Natural killer cell (primary cell): Measurements from ENCODE around the gene IL10. TPM values are rescaled to one million over a fixed set of nuclear protein-coding genes. Genes with fewer than 3 reads are reported as not detected.

Experiments used
- ATAC-seq, 3 donors: fragments of 150-1000 bp in 2 of 3; fragments of 200-7000 bp in 1 of 3; cut with Tn5 transposase; 1 replicate in 1 of 3; 2 replicates in 2 of 3; pipeline ENCODE4 v1.10.0; 2021; ENCODE audit warnings: mild to moderate bottlenecking in 2 of 3, moderate library complexity in 2 of 3
- DNase-seq, 2 donors: peaks; one replicate each; pipeline versions ENCODE4 v3.0.0 to v3.0.0-alpha.2; 2013 to 2021; ENCODE audit warnings: mixed read lengths in 1 of 2
- H3K27ac ChIP-seq: one replicate; pipeline ENCODE4 v1.5.1; 2013; ENCODE audit warnings: mild to moderate bottlenecking, low read length
- H3K27me3 ChIP-seq: one replicate; pipeline ENCODE4 v1.6.1; 2013; ENCODE audit warnings: low read length; ENCODE audit not compliant: control insufficient read depth, insufficient read depth
- H3K36me3 ChIP-seq: one replicate; pipeline ENCODE4 v1.6.1; 2013; ENCODE audit warnings: low read length; ENCODE audit not compliant: control insufficient read depth, insufficient read depth
- H3K4me1 ChIP-seq: one replicate; pipeline ENCODE4 v1.6.1; 2013; ENCODE audit warnings: low read length; ENCODE audit not compliant: control insufficient read depth, insufficient read depth
- H3K4me3 ChIP-seq: one replicate; pipeline ENCODE4 v1.5.1; 2013; ENCODE audit warnings: low read length
- H3K9me3 ChIP-seq: one replicate; pipeline ENCODE4 v1.6.1; 2013; ENCODE audit warnings: low read length; ENCODE audit not compliant: control insufficient read depth, insufficient read depth
- H3K27ac Mint-ChIP-seq, 2 donors: one replicate each; pipeline ENCODE4 v1.8.0; 2022; ENCODE audit warnings: mild to moderate bottlenecking in 2 of 2, mixed read lengths in 2 of 2, moderate library complexity in 1 of 2
- H3K27me3 Mint-ChIP-seq, 2 donors: one replicate each; pipeline ENCODE4 v1.8.0; 2022; ENCODE audit warnings: low read depth in 2 of 2, mixed read lengths in 2 of 2
- H3K36me3 Mint-ChIP-seq: one replicate; pipeline ENCODE4 v1.8.0; 2022; ENCODE audit warnings: mixed read lengths
- H3K4me1 Mint-ChIP-seq, 2 donors: one replicate each; pipeline ENCODE4 v1.8.0; 2022; ENCODE audit warnings: mixed read lengths in 2 of 2
- H3K4me3 Mint-ChIP-seq: one replicate; pipeline ENCODE4 v1.8.0; 2022; ENCODE audit warnings: mild to moderate bottlenecking, moderate library complexity, mixed read lengths
- H3K9me3 Mint-ChIP-seq, 2 donors: one replicate each; pipeline ENCODE4 v1.8.0; 2022; ENCODE audit warnings: mixed read lengths in 2 of 2
- WGBS: methylation state at CpG from one replicate; pipeline ENCODE4 v1.1.7; 2013; ENCODE audit warnings: missing lambda C conversion rate; ENCODE audit not compliant: insufficient coverage; 5-methylcytosine and 5-hydroxymethylcytosine counted together
- intact Hi-C: fragments of 100-400 bp; cut with micrococcal nuclease; formaldehyde crosslinking; loops from one replicate; pipeline ENCODE4 v1.14.2; 2022
- total RNA-seq, 4 donors: library from RNA; stranded (reverse); fragments of 120-200 nt in 1 of 4; gene quantifications; one replicate each; pipeline versions ENCODE4 v1.2.3 to v1.2.4, GENCODE V29; 2013 to 2022
- TF ChIP-seq, protein P1 (sequence below): fragments of 200-600 bp; IDR thresholded peaks from one replicate; pipeline ENCODE4 v1.8.0; 2022; ENCODE audit warnings: antibody characterized with exemption

The IL10 gene
- total RNA-seq, 3 donors from 2014 or later (not counting 1 experiment from before 2014, with no cell fraction given): 1.0 TPM; not detected in 2

DNA sequence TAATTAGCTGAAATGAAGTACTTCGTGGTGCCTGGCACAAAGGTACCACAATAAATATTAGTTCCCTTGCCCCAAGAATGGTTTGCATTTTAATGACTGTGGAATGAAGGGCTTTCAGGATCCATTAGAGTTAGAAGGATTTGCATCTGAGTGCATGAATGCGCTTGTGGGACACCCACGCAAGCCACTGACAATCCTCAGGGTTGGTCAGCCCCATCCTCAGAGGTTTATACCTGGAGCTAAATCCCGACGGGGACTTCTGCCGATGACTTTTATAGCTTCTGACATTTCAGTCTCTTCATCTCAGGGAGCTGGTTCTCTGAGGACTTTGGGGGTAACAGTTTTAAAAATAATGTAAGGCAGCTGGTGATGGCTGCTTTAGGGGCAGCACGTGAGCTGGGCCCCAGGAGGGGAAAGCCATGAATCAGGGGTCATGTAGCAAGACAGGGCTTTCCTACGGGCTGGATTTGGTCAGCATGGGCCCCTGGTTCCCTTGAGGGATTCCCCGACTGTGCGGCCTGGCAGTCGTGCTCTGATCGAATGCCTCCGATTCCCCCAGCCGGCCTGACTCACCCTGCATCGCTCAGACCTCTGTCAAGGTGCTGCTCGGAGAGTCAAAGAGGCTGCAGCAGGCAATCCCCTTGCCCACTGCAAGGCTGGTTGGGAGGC lies 20.8 kb upstream of the IL10 start:
- H3K4me3 ChIP-seq: no peak overlapping the region
- H3K27ac ChIP-seq: no peak overlapping the region
- Mint-ChIP-seq H3K27ac (no peak overlapping the region), H3K4me1 (peaks cover 18 to 26% of the 10 kb centered on the region in 2 donors), H3K27me3 (peaks cover 28 to 63% of the 10 kb centered on the region in 2 donors), H3K4me3 (no peak overlapping the region), H3K9me3 (no peaks in the 10 kb centered on the region), H3K36me3 (no peaks in the 10 kb centered on the region)
- intact Hi-C loops: no loop called here
- DNase-seq (no peak), ATAC-seq (no peak)
- no peaks in the 10 kb centered on the region for H3K36me3 ChIP-seq
- H3K9me3 ChIP-seq: no peaks in the 10 kb centered on the region
- 82% methylated on average over 16 of the region's 16 CpGs for whole genome bisulfite sequencing
- TF ChIP-seq, protein P1, sequence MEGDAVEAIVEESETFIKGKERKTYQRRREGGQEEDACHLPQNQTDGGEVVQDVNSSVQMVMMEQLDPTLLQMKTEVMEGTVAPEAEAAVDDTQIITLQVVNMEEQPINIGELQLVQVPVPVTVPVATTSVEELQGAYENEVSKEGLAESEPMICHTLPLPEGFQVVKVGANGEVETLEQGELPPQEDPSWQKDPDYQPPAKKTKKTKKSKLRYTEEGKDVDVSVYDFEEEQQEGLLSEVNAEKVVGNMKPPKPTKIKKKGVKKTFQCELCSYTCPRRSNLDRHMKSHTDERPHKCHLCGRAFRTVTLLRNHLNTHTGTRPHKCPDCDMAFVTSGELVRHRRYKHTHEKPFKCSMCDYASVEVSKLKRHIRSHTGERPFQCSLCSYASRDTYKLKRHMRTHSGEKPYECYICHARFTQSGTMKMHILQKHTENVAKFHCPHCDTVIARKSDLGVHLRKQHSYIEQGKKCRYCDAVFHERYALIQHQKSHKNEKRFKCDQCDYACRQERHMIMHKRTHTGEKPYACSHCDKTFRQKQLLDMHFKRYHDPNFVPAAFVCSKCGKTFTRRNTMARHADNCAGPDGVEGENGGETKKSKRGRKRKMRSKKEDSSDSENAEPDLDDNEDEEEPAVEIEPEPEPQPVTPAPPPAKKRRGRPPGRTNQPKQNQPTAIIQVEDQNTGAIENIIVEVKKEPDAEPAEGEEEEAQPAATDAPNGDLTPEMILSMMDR: no peak
- H3K4me1 ChIP-seq: peaks cover 25% of the 10 kb centered on the region
- no peaks in the 10 kb centered on the region for H3K27me3 ChIP-seq

- no peaks in the 10 kb centered on the region for H3K36me3 Mint-ChIP-seq
- TF ChIP-seq, protein P1: no peak
- Histone ChIP-seq H3K9me3 (no peaks in the 10 kb centered on the region), H3K4me1 (peaks cover 32% of the 10 kb centered on the region), H3K4me3 (no peak overlapping the region), H3K27me3 (no peaks in the 10 kb centered on the region), H3K36me3 (no peaks in the 10 kb centered on the region), H3K27ac (no peak overlapping the region)
- WGBS: 75% methylated on average over 7 of the region's 11 CpGs
- intact Hi-C loops: no loop called here
- ATAC-seq (no peak), DNase-seq (no peak)
- H3K4me3 Mint-ChIP-seq: no peak overlapping the region
- H3K27me3 Mint-ChIP-seq: peaks cover 34 to 78% of the 10 kb centered on the region in 2 donors
- H3K27ac Mint-ChIP-seq: no peak overlapping the region
- no peaks in the 10 kb centered on the region for H3K9me3 Mint-ChIP-seq
- peaks cover 39 to 50% of the 10 kb centered on the region in 2 donors for H3K4me1 Mint-ChIP-seq
These were observed 18.4 kb upstream of the IL10 start for GRCh38 chr1:206790502-206791250.

DNA sequence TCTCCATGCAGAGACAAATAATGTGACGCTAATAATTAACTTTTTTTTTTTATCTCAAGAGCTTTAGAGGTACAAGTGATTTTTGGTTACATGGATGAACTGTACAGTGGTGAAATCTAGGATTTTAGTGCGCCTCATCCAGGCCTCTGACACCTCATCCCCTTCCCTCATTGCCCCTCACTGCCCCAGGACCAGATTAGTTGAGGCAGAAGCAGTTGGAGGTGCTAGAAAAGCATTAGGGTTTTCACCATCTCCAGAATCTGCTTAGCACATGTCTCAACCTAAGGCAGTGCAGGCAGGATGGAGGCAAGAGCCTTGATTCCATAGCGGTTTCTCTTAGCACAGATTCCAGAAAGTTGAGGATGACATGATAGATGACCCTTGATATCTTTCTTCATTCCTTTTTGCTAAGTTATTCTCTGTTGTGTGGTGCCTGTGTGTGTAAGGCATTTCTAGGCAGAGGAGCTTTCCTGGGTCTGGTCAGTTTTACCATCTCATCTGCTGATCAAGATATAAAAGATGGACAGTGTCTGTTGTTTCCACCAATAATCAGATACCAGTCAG lies 16.3 kb upstream of the IL10 start:
- H3K9me3 Mint-ChIP-seq: no peaks in the 10 kb centered on the region

More for the DNA sequence above, 16.3 kb upstream of the IL10 start:
- intact Hi-C loops: loop anchor here (5.0 kb wide), 1 partner anchor 51 kb away; no protein-coding TSS in a partner anchor
- Histone ChIP-seq H3K27me3 (peaks cover 3% of the 10 kb centered on the region), H3K4me3 (no peak overlapping the region), H3K9me3 (no peaks in the 10 kb centered on the region), H3K36me3 (no peaks in the 10 kb centered on the region), H3K4me1 (peaks cover 40% of the 10 kb centered on the region), H3K27ac (no peak overlapping the region)
- Mint-ChIP-seq H3K36me3 (no peaks in the 10 kb centered on the region), H3K27ac (no peak overlapping the region), H3K4me1 (peaks cover 50 to 61% of the 10 kb centered on the region in 2 donors), H3K27me3 (peaks cover 35 to 82% of the 10 kb centered on the region in 2 donors), H3K4me3 (no peak overlapping the region)
- WGBS: 89% methylated on average over 1 of the region's 3 CpGs
- ATAC-seq (no peak), DNase-seq (no peak)
- TF ChIP-seq, protein P1: no peak
